Transverse colon (tissue), 4 donors: ENCODE measurements around the gene MORC2.
A peak's percentile ranks its signal among the peaks of the same experiment; 100 is the strongest.

Experiments
- EP300 ChIP-seq: sonication (generic); formaldehyde crosslinking; IDR thresholded peaks from one replicate; pipeline ENCODE4 v1.6.1; 2017; ENCODE audit warnings: antibody characterized with exemption, low read depth
- POLR2AphosphoS5 ChIP-seq, 3 donors: sonication (generic); formaldehyde crosslinking; IDR thresholded peaks; one replicate each; pipeline ENCODE4 v1.6.1; 2016; ENCODE audit warnings: antibody characterized with exemption in 3 of 3
- TF ChIP-seq, protein P1 (sequence below), 5 experiments: fragments of 200-600 bp in 3 of 5; fragments of 450-650 bp in 2 of 5; sonication (generic) in 3 of 5; IDR thresholded peaks; 1 replicate in 2 of 5; 2 replicates in 3 of 5; pipeline ENCODE4 v1.5.1; 2016 to 2017; ENCODE audit warnings: antibody characterized with exemption in 5 of 5, inconsistent platforms in 3 of 5, mild to moderate bottlenecking in 2 of 5, moderate library complexity in 1 of 5

DNA sequence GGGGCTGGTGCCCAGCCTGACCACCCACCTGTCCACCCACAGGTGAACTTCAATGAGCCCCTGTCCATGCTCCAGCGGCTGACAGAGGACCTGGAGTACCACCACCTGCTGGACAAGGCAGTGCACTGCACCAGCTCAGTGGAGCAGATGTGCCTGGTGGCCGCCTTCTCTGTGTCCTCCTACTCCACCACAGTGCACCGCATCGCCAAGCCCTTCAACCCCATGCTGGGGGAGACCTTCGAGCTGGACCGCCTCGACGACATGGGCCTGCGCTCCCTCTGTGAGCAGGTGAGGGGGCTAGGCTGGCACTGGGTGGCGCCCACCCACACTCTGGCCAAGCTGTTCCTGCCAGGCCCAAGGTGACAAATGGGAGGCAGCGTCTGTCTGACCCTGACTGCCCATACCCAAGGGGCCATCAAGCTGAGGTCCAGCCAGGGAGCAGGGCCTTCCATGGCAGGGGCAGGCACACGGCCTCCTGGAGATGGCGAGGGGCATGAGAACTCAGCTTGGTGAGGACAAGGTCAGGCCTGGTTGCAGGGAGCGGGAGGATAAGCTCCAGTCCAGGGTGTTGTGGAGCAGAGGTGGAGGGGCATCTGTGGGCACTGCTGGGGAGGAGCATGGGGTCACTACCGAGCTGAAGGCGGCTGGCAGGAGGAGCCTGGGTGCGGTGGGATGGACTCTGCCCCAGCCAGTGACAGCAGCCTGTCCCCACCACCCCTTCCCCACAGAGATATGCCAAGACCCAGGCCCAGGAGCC lies 77.7 kb downstream of the MORC2 start:
- TF ChIP-seq POLR2AphosphoS5 (IDR thresholded peaks at IDR 0.05) (no peak), EP300 (no peak)
- TF ChIP-seq, protein P1, sequence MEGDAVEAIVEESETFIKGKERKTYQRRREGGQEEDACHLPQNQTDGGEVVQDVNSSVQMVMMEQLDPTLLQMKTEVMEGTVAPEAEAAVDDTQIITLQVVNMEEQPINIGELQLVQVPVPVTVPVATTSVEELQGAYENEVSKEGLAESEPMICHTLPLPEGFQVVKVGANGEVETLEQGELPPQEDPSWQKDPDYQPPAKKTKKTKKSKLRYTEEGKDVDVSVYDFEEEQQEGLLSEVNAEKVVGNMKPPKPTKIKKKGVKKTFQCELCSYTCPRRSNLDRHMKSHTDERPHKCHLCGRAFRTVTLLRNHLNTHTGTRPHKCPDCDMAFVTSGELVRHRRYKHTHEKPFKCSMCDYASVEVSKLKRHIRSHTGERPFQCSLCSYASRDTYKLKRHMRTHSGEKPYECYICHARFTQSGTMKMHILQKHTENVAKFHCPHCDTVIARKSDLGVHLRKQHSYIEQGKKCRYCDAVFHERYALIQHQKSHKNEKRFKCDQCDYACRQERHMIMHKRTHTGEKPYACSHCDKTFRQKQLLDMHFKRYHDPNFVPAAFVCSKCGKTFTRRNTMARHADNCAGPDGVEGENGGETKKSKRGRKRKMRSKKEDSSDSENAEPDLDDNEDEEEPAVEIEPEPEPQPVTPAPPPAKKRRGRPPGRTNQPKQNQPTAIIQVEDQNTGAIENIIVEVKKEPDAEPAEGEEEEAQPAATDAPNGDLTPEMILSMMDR (IDR thresholded peaks at IDR 0.05), result peak; percentile 63 to 79 (median 73)
